ENCODE measurements around the gene FGD4.

The FGD4 gene

DNA sequence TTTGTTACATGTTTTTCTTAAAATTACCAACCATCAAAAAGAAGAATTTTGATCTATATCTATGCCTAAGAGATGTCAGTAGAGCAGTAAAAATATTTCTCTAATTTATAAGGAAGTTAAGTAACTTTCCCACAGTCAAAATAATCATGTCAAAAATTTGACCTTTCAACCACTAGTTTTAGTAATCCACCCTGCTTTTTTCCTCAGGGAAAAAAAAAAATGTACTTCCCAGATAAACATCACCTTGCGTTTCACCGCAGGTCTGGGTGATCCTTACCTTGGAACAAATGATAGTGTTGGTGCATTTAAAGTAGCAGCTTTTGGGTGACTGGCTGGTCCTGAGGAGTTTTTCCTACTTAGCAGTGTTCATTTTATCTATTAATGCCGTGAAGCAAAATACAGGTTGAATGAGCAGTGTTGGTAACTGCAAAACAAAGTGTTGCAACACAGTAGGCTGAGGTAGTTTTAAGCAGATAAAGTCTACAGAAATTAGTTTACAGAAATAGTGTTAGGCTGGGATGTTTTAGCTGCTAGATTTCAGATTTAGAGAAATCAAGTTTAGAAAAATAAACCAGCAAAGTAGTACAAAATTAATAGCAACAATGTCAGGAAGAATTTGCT lies 142.5 kb downstream of the FGD4 start:
- DNase-seq (ENCODE audit: insufficient read length, low spot score) (no peak), FAIRE-seq (no peak)
- no peak for TF ChIP-seq POU2F2 (IDR thresholded peaks at IDR 0.05; ENCODE audit: low read depth, low read length)
- no peak for TF ChIP-seq TAF1 (IDR thresholded peaks at IDR 0.05; ENCODE audit: low read depth, low read length)
- no peak for TF ChIP-seq SPI1 (IDR thresholded peaks at IDR 0.05; ENCODE audit: low read depth, low read length)
- no peak for TF ChIP-seq PAX5 (IDR thresholded peaks at IDR 0.05; ENCODE audit: insufficient read depth, low read length, severe bottlenecking)
- no peak for TF ChIP-seq POLR2AphosphoS5 (IDR thresholded peaks at IDR 0.05; ENCODE audit: low read depth, low read length)
- TF ChIP-seq POLR2A (IDR thresholded peaks at IDR 0.05; ENCODE audit: low read depth, low read length), result no peak

DNA sequence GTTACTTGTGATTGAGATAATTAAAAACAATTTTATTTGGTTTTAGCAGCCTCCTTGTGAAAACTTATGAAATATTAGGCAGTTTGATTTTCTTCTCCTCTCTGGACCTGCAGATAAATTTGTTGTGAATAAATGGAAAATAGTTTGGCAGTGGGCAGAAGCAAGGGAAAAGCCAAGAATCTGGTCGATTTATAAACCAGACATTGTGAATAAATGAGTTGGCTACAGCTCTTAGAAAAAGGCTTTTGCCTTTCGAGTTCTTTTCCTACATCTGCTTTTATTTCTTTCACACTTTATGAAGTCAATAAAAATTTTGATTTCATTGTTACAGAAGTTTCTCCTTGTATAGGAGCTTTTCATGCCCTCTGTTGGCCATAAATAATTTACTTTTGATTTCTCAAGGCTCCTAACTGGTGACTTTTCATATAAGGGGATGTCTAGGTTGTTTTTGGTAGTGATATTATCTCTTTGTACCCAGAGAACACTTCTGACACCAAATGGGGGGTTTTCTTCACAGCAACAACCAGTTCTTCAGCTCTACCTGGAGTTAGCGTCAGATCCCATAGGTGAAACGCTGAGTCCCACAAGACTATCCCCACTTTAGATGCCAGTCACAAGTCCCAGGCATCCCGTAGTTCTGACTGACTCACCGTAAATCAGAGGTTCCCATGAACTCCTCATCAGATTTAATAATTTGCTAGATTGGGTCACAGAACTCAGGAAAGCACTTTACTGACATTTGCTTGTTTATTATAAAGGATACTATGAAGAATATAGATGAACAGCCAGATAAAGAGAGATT lies 143.3 kb downstream of the FGD4 start:
- TF ChIP-seq POLR2AphosphoS5 (IDR thresholded peaks at IDR 0.05; ENCODE audit: low read depth, low read length) (no peak), TAF1 (IDR thresholded peaks at IDR 0.05; ENCODE audit: low read depth, low read length) (no peak), SPI1 (IDR thresholded peaks at IDR 0.05; ENCODE audit: low read depth, low read length) (no peak)
- no peak for FAIRE-seq
- DNase-seq (ENCODE audit: insufficient read length, low spot score), result no peak

DNA sequence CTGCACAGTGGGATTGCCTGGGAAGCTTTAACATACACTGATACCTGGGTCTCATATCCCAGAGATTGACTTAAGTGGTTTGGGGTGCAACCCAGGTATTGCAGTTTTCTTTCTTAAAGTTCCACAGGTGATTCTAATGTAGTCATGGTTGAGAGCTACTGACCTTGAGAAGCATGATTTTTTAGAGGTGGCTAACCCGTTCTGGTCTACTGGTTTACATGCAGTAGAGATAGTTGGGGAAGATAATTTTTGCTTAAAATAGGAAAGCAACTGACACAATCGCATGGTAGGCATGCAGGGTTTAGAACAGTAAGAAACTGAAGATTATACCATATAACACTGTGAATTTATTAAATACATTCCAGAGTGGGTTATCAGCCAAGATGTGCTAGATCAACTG lies 145.5 kb downstream of the FGD4 start:
- DNase-seq (ENCODE audit: insufficient read length, low spot score), result no peak
- no peak for FAIRE-seq
- TF ChIP-seq POU2F2 (IDR thresholded peaks at IDR 0.05; ENCODE audit: low read depth, low read length), result no peak
- TF ChIP-seq SPI1 (IDR thresholded peaks at IDR 0.05; ENCODE audit: low read depth, low read length), result no peak
- TF ChIP-seq TAF1 (IDR thresholded peaks at IDR 0.05; ENCODE audit: low read depth, low read length), result no peak
- TF ChIP-seq POLR2A (IDR thresholded peaks at IDR 0.05; ENCODE audit: low read depth, low read length), result no peak
- no peak for TF ChIP-seq PAX5 (IDR thresholded peaks at IDR 0.05; ENCODE audit: insufficient read depth, low read length, severe bottlenecking)
- TF ChIP-seq POLR2AphosphoS5 (IDR thresholded peaks at IDR 0.05; ENCODE audit: low read depth, low read length), result no peak

DNA sequence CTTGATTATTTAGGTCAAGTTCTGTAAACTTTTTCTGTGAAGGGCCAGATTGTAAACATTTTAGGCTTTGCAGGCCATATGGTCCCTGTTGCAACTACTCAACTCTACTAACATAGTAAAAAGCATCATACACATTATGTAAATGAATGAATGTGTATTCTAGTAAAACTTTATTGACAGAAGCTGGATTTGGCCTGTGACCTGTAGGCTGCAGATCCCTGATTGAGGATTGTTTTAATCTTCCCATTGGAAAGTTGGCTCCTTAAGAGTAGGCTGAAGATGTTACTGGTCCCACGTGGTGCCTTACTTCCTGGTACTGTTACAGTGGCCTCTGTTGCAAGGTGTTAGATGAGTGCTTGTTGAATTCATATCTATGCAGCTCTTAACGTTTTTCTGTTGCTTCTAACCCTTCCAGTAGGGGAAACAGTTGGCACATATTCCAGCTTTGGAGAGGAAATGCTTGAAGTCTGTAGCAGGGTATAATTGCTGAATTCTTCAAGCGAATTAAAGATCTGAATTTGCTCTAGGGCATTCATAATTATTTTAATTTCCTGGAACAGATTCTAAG lies 146.1 kb downstream of the FGD4 start:
- DNase-seq (ENCODE audit: insufficient read length, low spot score) (no peak), FAIRE-seq (peak; percentile 26)
- no peak for TF ChIP-seq PAX5 (IDR thresholded peaks at IDR 0.05; ENCODE audit: insufficient read depth, low read length, severe bottlenecking)
- TF ChIP-seq SPI1 (IDR thresholded peaks at IDR 0.05; ENCODE audit: low read depth, low read length), result no peak
- no peak for TF ChIP-seq POLR2AphosphoS5 (IDR thresholded peaks at IDR 0.05; ENCODE audit: low read depth, low read length)
- no peak for TF ChIP-seq POLR2A (IDR thresholded peaks at IDR 0.05; ENCODE audit: low read depth, low read length)
- TF ChIP-seq TAF1 (IDR thresholded peaks at IDR 0.05; ENCODE audit: low read depth, low read length), result no peak
- TF ChIP-seq POU2F2 (IDR thresholded peaks at IDR 0.05; ENCODE audit: low read depth, low read length), result no peak

DNA sequence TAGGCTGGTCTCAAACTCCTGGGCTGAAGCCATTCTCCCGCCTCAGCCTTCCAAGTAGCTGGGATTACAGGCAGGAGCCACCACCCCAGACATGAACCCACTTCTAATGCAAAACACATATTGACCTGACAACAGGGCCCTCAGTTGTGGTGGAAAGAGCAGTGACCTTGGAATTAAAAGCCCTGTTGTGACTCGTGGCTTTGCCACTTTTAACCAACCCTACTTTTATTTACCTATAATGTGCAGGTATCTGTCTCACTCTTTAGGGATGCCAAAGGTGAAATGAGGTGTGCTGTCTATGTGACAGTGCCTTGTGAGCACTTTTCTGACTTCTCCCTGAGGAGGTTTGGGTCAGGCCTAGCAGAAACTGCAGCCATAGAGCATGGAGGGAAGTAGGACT lies 146.9 kb downstream of the FGD4 start:
- FAIRE-seq (no peak), DNase-seq (ENCODE audit: insufficient read length, low spot score) (no peak)
- TF ChIP-seq PAX5 (IDR thresholded peaks at IDR 0.05; ENCODE audit: insufficient read depth, low read length, severe bottlenecking) (no peak), POLR2AphosphoS5 (IDR thresholded peaks at IDR 0.05; ENCODE audit: low read depth, low read length) (no peak), TAF1 (IDR thresholded peaks at IDR 0.05; ENCODE audit: low read depth, low read length) (no peak), POU2F2 (IDR thresholded peaks at IDR 0.05; ENCODE audit: low read depth, low read length) (no peak), POLR2A (IDR thresholded peaks at IDR 0.05; ENCODE audit: low read depth, low read length) (no peak)

DNA sequence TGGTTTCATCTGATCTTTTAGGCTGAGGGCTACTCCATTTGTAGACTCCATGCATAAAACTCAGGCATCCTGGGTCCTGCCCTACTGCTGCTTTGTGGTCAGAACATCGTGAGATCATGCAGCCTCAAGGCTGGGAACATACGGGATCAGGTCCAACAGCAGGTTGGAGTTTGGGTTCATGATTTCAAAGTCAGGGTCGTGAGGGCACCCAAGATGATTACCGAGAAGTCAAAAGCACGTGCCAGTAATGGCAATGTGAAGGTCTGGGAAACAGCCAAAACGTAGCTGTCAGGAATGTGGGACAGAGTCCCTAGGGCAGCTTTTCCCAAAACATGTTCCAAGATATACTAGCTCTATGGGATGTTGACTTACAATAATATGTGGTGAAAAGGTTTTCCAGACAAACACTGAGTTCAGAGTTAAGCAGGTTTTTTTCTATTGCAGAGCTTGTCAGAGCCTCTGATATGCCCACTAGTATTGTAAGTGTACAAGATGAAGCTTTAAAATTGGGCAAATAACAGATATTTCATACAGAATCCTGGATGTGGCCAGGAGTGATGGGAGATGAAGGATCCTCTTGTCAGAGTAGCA lies 149.4 kb downstream of the FGD4 start:
- DNase-seq (ENCODE audit: insufficient read length, low spot score), result no peak

DNA sequence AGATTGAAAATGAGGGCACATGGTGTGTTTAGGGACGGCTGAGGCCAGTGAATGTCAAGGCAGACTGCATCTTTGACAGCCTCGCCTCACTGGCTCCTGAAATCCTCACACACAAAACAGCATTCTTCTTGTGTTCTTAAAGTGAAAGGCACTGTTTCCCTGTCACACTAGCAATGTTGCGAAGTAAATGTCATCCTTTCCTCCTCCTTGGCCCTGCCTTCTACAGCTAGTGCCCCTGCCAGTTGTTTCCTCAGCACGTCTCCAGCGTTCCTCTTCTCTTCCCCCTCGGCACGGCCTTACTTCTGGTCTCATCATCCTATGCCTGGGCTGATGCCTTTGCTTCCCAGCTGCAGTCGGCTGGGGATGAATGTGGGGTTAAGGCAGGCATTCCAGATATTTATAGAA lies 150.3 kb downstream of the FGD4 start:
- FAIRE-seq (no peak), DNase-seq (ENCODE audit: insufficient read length, low spot score) (no peak)
- no peak for TF ChIP-seq TAF1 (IDR thresholded peaks at IDR 0.05; ENCODE audit: low read depth, low read length)
- no peak for TF ChIP-seq PAX5 (IDR thresholded peaks at IDR 0.05; ENCODE audit: insufficient read depth, low read length, severe bottlenecking)
- TF ChIP-seq SPI1 (IDR thresholded peaks at IDR 0.05; ENCODE audit: low read depth, low read length), result no peak
- TF ChIP-seq POLR2AphosphoS5 (IDR thresholded peaks at IDR 0.05; ENCODE audit: low read depth, low read length), result no peak
- no peak for TF ChIP-seq POLR2A (IDR thresholded peaks at IDR 0.05; ENCODE audit: low read depth, low read length)
- no peak for TF ChIP-seq POU2F2 (IDR thresholded peaks at IDR 0.05; ENCODE audit: low read depth, low read length)

More for the DNA sequence above, 149.4 kb downstream of the FGD4 start:
- TF ChIP-seq SPI1 (IDR thresholded peaks at IDR 0.05; ENCODE audit: low read depth, low read length) (no peak), POU2F2 (IDR thresholded peaks at IDR 0.05; ENCODE audit: low read depth, low read length) (no peak), PAX5 (IDR thresholded peaks at IDR 0.05; ENCODE audit: insufficient read depth, low read length, severe bottlenecking) (no peak), POLR2AphosphoS5 (IDR thresholded peaks at IDR 0.05; ENCODE audit: low read depth, low read length) (no peak), TAF1 (IDR thresholded peaks at IDR 0.05; ENCODE audit: low read depth, low read length) (no peak), POLR2A (IDR thresholded peaks at IDR 0.05; ENCODE audit: low read depth, low read length) (no peak)
- no peak for FAIRE-seq

DNA sequence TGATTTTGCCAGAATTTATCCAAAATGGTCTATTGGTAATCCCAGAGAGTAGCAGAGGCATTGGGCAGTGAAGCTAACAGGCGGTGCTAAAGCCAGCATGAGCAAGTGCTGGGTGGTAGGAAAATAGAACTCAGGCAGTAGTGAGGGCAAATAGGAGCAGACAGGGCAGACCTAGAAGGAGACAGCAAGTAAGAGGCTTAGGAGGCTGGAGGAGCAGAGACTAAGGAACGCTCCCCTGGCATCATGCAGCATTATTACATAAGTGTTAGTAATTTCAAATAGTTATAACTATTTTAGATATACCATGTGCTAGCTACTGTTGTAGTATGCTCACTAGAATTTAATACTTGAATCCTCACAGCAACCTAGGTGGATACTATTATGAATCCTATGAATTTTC lies 151.7 kb downstream of the FGD4 start:
- no peak for DNase-seq (ENCODE audit: insufficient read length, low spot score)
- TF ChIP-seq POLR2A (IDR thresholded peaks at IDR 0.05; ENCODE audit: low read depth, low read length) (no peak), SPI1 (IDR thresholded peaks at IDR 0.05; ENCODE audit: low read depth, low read length) (no peak), PAX5 (IDR thresholded peaks at IDR 0.05; ENCODE audit: insufficient read depth, low read length, severe bottlenecking) (no peak), POU2F2 (IDR thresholded peaks at IDR 0.05; ENCODE audit: low read depth, low read length) (no peak), POLR2AphosphoS5 (IDR thresholded peaks at IDR 0.05; ENCODE audit: low read depth, low read length) (no peak)
- no peak for FAIRE-seq

DNA sequence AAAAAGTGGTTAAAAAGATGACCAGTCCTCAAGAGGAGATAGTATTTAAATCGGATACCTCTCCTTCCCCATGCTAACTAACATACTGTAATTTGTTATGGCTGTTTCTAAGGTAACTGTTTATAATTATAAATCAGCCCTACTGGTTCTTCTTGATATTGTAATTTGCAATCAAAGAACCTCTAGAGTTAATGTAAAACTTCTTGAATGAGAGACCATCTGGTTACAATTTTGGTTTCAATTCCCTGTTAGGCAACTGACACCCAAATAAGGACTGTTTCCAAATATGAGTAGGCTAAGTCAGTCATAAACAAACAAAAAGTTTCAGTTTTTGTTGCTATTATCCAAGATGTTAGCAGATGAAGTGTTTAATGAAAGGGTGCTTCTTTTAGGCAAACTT lies 159.5 kb downstream of the FGD4 start:
- TF ChIP-seq TAF1 (IDR thresholded peaks at IDR 0.05; ENCODE audit: low read depth, low read length), result no peak
- TF ChIP-seq SPI1 (IDR thresholded peaks at IDR 0.05; ENCODE audit: low read depth, low read length), result peak; percentile 87
- FAIRE-seq (peak; percentile 62), DNase-seq (ENCODE audit: insufficient read length, low spot score) (peak; percentile 46)
